HG03558 (cell line): ENCODE results near the gene POLR2E.

Experiments
- ATAC-seq: cut with Tn5 transposase; IDR thresholded peaks from one replicate; pipeline ENCODE4 v1.9.1; 2021; ENCODE audit warnings: moderate number of reproducible peaks; ENCODE audit not compliant: unreplicated experiment; ENCODE audit errors: extremely low read depth

The POLR2E gene

DNA sequence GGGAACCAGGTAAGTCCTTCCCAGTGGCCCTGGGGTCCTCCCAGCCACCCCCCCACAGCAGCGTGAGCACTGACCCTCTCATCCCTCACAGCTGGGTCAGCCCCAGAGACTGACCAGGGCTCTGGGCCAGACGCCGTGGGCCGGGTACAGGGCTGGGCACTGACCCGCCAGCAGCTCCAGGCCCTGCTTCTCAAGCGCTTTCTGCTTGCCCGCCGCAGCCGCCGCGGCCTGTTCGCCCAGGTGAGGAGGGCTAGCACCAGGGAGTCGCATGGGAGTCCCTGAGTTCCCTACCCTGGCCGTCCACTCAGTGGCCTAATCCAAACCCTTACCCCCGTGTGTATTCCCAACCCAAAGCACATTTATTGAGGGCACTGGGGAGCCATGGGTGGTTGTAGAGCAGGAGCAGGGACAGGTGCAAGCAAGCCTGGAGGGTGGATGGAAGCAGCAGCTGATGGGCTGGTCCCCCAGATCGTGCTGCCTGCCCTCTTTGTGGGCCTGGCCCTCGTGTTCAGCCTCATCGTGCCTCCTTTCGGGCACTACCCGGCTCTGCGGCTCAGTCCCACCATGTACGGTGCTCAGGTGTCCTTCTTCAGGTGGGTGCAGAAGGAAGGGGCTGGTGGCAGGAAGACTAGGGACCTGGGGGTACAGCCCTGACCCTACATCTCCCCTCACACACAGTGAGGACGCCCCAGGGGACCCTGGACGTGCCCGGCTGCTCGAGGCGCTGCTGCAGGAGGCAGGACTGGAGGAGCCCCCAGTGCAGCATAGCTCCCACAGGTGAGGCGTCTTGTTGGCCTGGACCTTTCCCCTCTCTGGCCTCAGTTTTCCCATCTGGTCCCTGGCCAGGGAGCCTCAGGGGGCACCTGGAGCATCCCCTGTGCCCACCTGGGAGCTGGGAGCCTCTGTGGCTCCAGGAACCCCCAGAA, 40.8 kb downstream of the POLR2E start:
- ATAC-seq, result no peak

GRCh38 chr19:1053176-1054101, 41.7 kb downstream of the POLR2E start:
- ATAC-seq, result no peak

DNA sequence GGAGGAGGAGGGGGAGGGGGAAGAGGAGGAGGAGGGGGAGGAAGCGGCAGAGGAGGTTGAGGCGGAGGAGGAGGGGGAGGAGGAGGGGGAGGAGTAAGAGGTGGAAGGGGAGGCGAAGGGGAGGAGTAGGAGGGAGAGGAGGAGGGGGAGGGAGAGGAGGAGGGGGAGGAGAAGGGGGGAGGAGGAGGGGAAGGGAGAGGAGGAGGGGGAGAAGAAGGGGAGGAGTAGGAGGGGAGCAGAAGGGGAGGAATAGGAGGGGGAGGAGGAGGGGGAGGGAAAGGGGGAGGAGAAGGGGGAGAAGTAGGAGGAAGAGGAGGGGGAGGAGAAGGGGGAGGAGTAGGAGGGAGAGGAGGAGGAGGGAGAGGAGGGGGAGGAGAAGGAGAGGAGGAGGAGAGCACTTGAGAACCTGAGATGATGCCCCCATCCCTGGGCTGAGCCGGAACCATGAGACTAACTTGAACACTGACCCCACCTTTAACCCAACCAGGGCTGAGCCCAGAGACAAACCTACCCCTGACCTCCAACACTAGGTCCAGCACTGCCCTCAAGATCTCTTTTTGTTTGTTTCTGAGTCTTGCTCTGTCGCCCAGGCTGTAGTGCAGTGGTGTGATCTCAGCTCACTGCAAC, 42.7 kb downstream of the POLR2E start:
- ATAC-seq, result no peak

DNA sequence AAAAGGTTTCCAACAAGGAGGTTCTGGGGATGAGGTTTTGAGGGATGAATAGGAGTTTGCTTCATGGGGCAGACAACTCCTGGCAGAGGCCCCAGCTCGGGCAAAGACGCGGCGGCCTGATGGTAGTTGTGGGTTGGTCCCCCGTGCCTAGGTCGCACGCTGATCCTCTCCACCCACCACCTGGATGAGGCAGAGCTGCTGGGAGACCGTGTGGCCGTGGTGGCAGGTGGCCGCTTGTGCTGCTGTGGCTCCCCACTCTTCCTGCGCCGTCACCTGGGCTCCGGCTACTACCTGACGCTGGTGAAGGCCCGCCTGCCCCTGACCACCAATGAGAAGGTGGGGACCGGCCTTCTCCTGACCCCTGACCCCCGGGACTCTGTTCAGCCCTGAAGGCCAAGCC, 43.4 kb downstream of the POLR2E start:
- no peak for ATAC-seq

GRCh38 chr19:1050989-1051788, 44.0 kb downstream of the POLR2E start:
- ATAC-seq, result no peak

GRCh38 chr19:1049800-1050199, 45.4 kb downstream of the POLR2E start:
- ATAC-seq, result no peak

- no peak for ATAC-seq
Observed at GRCh38 chr19:1049106-1049505, 46.1 kb downstream of the POLR2E start.

- ATAC-seq, result no peak
Observed at GRCh38 chr19:1047696-1048147, 47.5 kb downstream of the POLR2E start.

- no peak for ATAC-seq
Observed at GRCh38 chr19:1046836-1047695, 48.1 kb downstream of the POLR2E start.

DNA sequence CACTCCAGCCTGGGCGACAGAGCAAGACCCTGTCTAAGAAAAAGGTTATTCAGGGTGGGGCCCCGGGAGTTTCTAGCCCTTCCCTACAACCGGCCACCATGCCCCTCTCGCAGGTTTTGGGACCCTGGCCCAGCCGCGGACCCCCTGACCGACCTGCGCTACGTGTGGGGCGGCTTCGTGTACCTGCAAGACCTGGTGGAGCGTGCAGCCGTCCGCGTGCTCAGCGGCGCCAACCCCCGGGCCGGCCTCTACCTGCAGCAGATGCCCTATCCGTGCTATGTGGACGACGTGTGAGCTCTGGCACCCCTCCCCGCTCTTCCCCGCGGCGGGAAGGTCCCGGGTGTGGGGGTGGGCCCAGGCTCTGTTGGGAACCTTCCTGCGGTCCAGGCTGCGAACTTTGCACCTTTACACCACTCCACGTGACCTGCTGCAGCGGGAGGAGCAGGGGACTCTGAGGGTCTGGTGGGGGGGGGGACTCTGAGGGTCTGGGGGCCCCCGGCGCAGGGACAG, 49.0 kb downstream of the POLR2E start:
- ATAC-seq, result no peak

GRCh38 chr19:1045247-1045603, 50.0 kb downstream of the POLR2E start:
- ATAC-seq, result no peak

GRCh38 chr19:1042689-1043511, 52.3 kb downstream of the POLR2E start:
- ATAC-seq, result no peak

- ATAC-seq, result no peak
Observed at GRCh38 chr19:1041835-1042685, 53.1 kb downstream of the POLR2E start.

GRCh38 chr19:1041272-1041834, 53.8 kb downstream of the POLR2E start:
- no peak for ATAC-seq

DNA sequence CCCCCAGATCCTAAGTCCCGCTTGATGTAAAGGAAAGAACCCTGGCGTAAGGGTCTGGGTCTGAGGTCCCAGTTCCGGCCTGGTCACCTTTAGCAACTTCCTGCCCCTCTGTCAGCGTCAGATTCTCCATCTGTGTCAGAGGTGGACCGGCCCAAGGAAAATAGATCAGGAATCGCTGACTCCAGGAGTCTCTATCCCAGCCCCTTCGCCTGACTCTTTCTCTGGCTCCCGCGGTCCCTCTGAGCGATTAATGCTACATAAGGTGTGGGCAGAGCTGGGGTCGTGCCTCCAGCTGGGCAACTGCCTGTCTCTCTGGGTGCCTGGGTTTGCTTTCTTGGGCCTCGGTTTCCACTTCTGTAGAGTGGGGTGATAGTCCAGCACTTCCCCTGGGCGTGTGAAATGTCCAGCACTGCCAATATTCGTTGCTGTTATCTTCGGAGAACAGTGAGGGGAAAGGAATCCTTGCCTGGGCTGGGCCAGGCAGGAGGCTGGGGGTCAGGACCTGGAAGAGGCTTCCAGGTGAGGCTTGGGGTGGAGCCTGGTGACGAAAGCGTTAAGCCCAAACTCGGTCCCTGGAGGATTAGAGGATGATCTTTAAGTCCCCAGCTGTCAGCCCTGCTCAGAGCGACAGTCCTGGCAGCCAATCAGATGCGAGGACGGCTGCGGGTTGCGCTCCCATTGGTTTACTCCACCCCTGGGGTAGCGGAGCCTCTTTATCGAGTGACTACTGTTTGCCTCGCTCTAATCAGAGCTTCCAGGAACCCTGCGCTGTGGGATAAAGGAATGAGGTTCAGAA, 54.5 kb downstream of the POLR2E start:
- no peak for ATAC-seq
